Measurements from ENCODE around the gene CLEC4M. TPM values are rescaled to one million over a fixed set of nuclear protein-coding genes. Genes with fewer than 3 reads are reported as not detected.

Gene CLEC4M, protein sequence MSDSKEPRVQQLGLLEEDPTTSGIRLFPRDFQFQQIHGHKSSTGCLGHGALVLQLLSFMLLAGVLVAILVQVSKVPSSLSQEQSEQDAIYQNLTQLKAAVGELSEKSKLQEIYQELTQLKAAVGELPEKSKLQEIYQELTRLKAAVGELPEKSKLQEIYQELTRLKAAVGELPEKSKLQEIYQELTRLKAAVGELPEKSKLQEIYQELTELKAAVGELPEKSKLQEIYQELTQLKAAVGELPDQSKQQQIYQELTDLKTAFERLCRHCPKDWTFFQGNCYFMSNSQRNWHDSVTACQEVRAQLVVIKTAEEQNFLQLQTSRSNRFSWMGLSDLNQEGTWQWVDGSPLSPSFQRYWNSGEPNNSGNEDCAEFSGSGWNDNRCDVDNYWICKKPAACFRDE
- 1 to 10 TPM in 1 of 2 donors, under 1 TPM in 1; 0.34 to 1.2 TPM for total RNA-seq
- polyA plus RNA-seq: 1 to 10 TPM in 1 of 2 donors, under 1 TPM in 1; 0.26 to 2.5 TPM
- long read RNA-seq, donor 1: 0 reads
- long read RNA-seq, donor 2: 0 reads
- long read RNA-seq, donor 3: 0 reads
- long read RNA-seq, donor 4: 0 reads
- long read RNA-seq, donor 5: 0 reads

GRCh38 chr19:7762719-7763293, at the start of gene CLEC4M:
CLEC4M (plus strand) TSS chr19:7763243; CDS start chr19:7763267, 24 bp downstream.
- no peaks in the 10 kb centered on the region for H3K27me3 ChIP-seq (ENCODE audit: control insufficient read depth in 3 of 3, insufficient read depth in 3 of 3, low read length in 2 of 3)

DNA sequence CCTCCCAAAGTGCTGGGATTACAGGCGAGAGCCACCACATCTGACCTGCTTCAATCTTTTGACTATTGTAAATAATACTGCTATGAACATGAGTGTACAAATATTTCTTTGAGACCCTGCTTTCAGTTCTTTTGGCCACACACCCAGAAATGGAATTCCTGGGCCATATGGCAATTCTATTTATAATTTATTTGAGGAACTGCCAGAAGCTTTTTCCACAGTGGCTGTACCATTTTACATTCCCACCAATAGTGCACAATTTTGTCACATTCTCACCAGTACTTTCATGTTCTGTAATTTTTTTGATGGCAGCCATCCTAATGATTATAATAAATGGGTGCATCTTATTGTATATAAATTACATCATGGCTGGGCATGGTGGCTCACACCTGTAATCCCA, 47.4 kb upstream of the CLEC4M start:
- WGBS, 2 donors: 89 to 95% methylated on average over 1 of the region's 1 CpG
- Histone ChIP-seq H3K4me1 (ENCODE audit: control insufficient read depth in 5 of 5, insufficient read depth in 5 of 5, low read length in 5 of 5) (no peaks in the 10 kb centered on the region), H3K27me3 (ENCODE audit: control insufficient read depth in 3 of 3, insufficient read depth in 3 of 3, low read length in 2 of 3) (no peaks in the 10 kb centered on the region), H3K36me3 (ENCODE audit: control insufficient read depth in 4 of 4, insufficient read depth in 4 of 4, low read length in 4 of 4) (no peaks in the 10 kb centered on the region), H3K9ac (ENCODE audit: insufficient read depth in 1 of 2, low read length in 2 of 2) (no peak overlapping the region), H3K9me3 (ENCODE audit: control insufficient read depth in 4 of 4, insufficient read depth in 3 of 4, low read length in 3 of 4) (peaks cover 0 to 4% (median 0%) of the 10 kb centered on the region in 4 donors), H3K4me3 (no peak overlapping the region), H3K27ac (ENCODE audit: low read depth in 1 of 2, low read length in 1 of 2) (no peak overlapping the region)
- ATAC-seq (ENCODE audit: insufficient read depth, low FRiP score) (no peak), DNase-seq (no peak)
- TF ChIP-seq, protein P1, sequence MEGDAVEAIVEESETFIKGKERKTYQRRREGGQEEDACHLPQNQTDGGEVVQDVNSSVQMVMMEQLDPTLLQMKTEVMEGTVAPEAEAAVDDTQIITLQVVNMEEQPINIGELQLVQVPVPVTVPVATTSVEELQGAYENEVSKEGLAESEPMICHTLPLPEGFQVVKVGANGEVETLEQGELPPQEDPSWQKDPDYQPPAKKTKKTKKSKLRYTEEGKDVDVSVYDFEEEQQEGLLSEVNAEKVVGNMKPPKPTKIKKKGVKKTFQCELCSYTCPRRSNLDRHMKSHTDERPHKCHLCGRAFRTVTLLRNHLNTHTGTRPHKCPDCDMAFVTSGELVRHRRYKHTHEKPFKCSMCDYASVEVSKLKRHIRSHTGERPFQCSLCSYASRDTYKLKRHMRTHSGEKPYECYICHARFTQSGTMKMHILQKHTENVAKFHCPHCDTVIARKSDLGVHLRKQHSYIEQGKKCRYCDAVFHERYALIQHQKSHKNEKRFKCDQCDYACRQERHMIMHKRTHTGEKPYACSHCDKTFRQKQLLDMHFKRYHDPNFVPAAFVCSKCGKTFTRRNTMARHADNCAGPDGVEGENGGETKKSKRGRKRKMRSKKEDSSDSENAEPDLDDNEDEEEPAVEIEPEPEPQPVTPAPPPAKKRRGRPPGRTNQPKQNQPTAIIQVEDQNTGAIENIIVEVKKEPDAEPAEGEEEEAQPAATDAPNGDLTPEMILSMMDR (IDR thresholded peaks at IDR 0.05; ENCODE audit: control extremely low read depth, extremely low read depth): no peak

More at GRCh38 chr19:7762719-7763293, at the start of gene CLEC4M:
- H3K9me3 ChIP-seq (ENCODE audit: control insufficient read depth in 4 of 4, insufficient read depth in 3 of 4, low read length in 3 of 4): peaks cover 0 to 12% (median 8%) of the 10 kb centered on the region in 4 donors
- H3K27ac ChIP-seq (ENCODE audit: low read depth in 1 of 2, low read length in 1 of 2): no peak within 1 kb of the TSS
- H3K9ac ChIP-seq (ENCODE audit: insufficient read depth in 1 of 2, low read length in 2 of 2): no peak within 1 kb of the TSS
- no peak for ATAC-seq (ENCODE audit: insufficient read depth, low FRiP score)
- TF ChIP-seq, protein P1 (IDR thresholded peaks at IDR 0.05; ENCODE audit: control extremely low read depth, extremely low read depth): no peak
- H3K4me1 ChIP-seq (ENCODE audit: control insufficient read depth in 5 of 5, insufficient read depth in 5 of 5, low read length in 5 of 5): no peaks in the 10 kb centered on the region
- H3K4me3 ChIP-seq: no peak within 1 kb of the TSS
- 62 to 80% methylated on average over 8 of the region's 8 CpGs for WGBS, 2 donors
- DNase-seq: no peak
- H3K36me3 ChIP-seq (ENCODE audit: control insufficient read depth in 4 of 4, insufficient read depth in 4 of 4, low read length in 4 of 4): no peaks in the 10 kb centered on the region

GRCh38 chr19:7716762-7717161, 46.3 kb upstream of the CLEC4M start:
- Histone ChIP-seq H3K4me1 (ENCODE audit: control insufficient read depth in 5 of 5, insufficient read depth in 5 of 5, low read length in 5 of 5) (no peaks in the 10 kb centered on the region), H3K36me3 (ENCODE audit: control insufficient read depth in 4 of 4, insufficient read depth in 4 of 4, low read length in 4 of 4) (no peaks in the 10 kb centered on the region), H3K27ac (ENCODE audit: low read depth in 1 of 2, low read length in 1 of 2) (no peak overlapping the region), H3K9me3 (ENCODE audit: control insufficient read depth in 4 of 4, insufficient read depth in 3 of 4, low read length in 3 of 4) (peaks cover 0 to 4% (median 0%) of the 10 kb centered on the region in 4 donors), H3K4me3 (no peak overlapping the region), H3K9ac (ENCODE audit: insufficient read depth in 1 of 2, low read length in 2 of 2) (no peak overlapping the region), H3K27me3 (ENCODE audit: control insufficient read depth in 3 of 3, insufficient read depth in 3 of 3, low read length in 2 of 3) (no peaks in the 10 kb centered on the region)
- ATAC-seq (ENCODE audit: insufficient read depth, low FRiP score) (no peak), DNase-seq (no peak)
- TF ChIP-seq, protein P1 (IDR thresholded peaks at IDR 0.05; ENCODE audit: control extremely low read depth, extremely low read depth): no peak
- 63 to 77% methylated on average over 1 of the region's 1 CpG for WGBS, 2 donors

Measured in lung (tissue), 16 donors.